ENCODE data around the gene MYO3A.

The MYO3A gene

GRCh38 chr10:26015092-26015491 is 81.1 kb downstream of the MYO3A start:
- Histone ChIP-seq H3K27me3 (ENCODE audit: control insufficient read depth in 3 of 3, insufficient read depth in 3 of 3, low read depth in 1 of 3, low read length in 3 of 3) (no peaks in the 10 kb centered on the region), H3K4me2 (ENCODE audit: insufficient read depth, low read length, poor library complexity, severe bottlenecking) (no peak overlapping the region), H3K23ac (ENCODE audit: low read depth, low read length, poor library complexity) (no peak overlapping the region), H4K91ac (ENCODE audit: low read depth, low read length, poor library complexity) (no peak overlapping the region), H2BK5ac (ENCODE audit: low read length) (no peak overlapping the region), H3K79me1 (ENCODE audit: low read depth, low read length) (no peaks in the 10 kb centered on the region), H3K4me1 (ENCODE audit: control insufficient read depth in 2 of 2, insufficient read depth in 1 of 2, low read depth in 1 of 2, low read length in 2 of 2) (no peaks in the 10 kb centered on the region), H3K9ac (ENCODE audit: low read depth, low read length, poor library complexity) (no peak overlapping the region), H2BK12ac (ENCODE audit: low read length) (no peak overlapping the region), H3K14ac (ENCODE audit: low read length) (no peak overlapping the region), H3K4me3 (ENCODE audit: low read length in 2 of 2) (no peak overlapping the region), H4K8ac (ENCODE audit: low read depth, low read length) (no peak overlapping the region), H2BK120ac (ENCODE audit: low read depth, low read length) (no peak overlapping the region), H3K18ac (ENCODE audit: low read length) (no peak overlapping the region), H2BK15ac (ENCODE audit: low read length) (no peak overlapping the region), H3K4ac (ENCODE audit: low read length) (no peak overlapping the region), H3K9me3 (replicated peaks in 1 of 2; ENCODE audit: control insufficient read depth in 2 of 2, insufficient read depth in 1 of 2, low read depth in 1 of 2, low read length in 2 of 2) (no peaks in the 10 kb centered on the region), H2AK5ac (ENCODE audit: low read depth, low read length) (no peak overlapping the region), H3K36me3 (replicated peaks in 1 of 2; ENCODE audit: control insufficient read depth in 2 of 2, insufficient read depth in 2 of 2, low read length in 2 of 2) (no peaks in the 10 kb centered on the region), H3K27ac (replicated peaks; ENCODE audit: low read length) (no peak overlapping the region), H2AFZ (ENCODE audit: low read length) (no peak overlapping the region)
- DNase-seq (ENCODE audit: low spot score), result no peak
- no CpG with 5 or more reads among the region's 1 CpG for WGBS, 2 donors (ENCODE audit: extremely low coverage in 2 of 2, insufficient read length in 2 of 2, insufficient replicate concordance in 1 of 2)

DNA sequence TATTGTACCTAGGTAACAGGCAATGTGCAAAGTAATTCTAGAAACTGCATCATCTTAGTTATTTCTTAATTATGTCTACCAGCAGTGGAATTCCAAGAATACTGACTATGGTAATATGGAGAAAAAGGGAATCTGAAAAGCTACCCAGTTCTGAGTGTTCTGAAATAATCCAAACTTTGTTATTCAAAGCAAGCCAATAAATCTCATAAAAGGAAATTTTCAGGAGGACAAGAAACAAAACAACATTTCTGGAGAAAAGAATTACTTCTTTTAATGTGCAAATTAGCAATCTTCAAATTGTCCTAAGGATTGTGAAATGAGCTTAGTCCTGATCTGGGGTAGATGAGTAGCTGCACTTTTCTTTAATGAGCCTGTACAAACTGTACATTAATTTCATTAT is 88.8 kb downstream of the MYO3A start:
- Histone ChIP-seq H4K91ac (ENCODE audit: low read depth, low read length, poor library complexity) (no peak overlapping the region), H3K9me3 (replicated peaks in 1 of 2; ENCODE audit: control insufficient read depth in 2 of 2, insufficient read depth in 1 of 2, low read depth in 1 of 2, low read length in 2 of 2) (peaks cover 0 to 3% of the 10 kb centered on the region in 2 donors), H3K4ac (ENCODE audit: low read length) (no peak overlapping the region), H3K27me3 (ENCODE audit: control insufficient read depth in 3 of 3, insufficient read depth in 3 of 3, low read depth in 1 of 3, low read length in 3 of 3) (no peaks in the 10 kb centered on the region), H3K36me3 (replicated peaks in 1 of 2; ENCODE audit: control insufficient read depth in 2 of 2, insufficient read depth in 2 of 2, low read length in 2 of 2) (no peaks in the 10 kb centered on the region), H4K8ac (ENCODE audit: low read depth, low read length) (no peak overlapping the region), H3K4me3 (ENCODE audit: low read length in 2 of 2) (no peak overlapping the region), H3K18ac (ENCODE audit: low read length) (no peak overlapping the region), H3K4me2 (ENCODE audit: insufficient read depth, low read length, poor library complexity, severe bottlenecking) (no peak overlapping the region), H3K27ac (replicated peaks; ENCODE audit: low read length) (no peak overlapping the region), H2BK120ac (ENCODE audit: low read depth, low read length) (no peak overlapping the region), H3K9ac (ENCODE audit: low read depth, low read length, poor library complexity) (no peak overlapping the region), H3K23ac (ENCODE audit: low read depth, low read length, poor library complexity) (no peak overlapping the region), H2BK15ac (ENCODE audit: low read length) (no peak overlapping the region), H3K14ac (ENCODE audit: low read length) (no peak overlapping the region), H2BK5ac (ENCODE audit: low read length) (no peak overlapping the region), H2AK5ac (ENCODE audit: low read depth, low read length) (no peak overlapping the region), H2AFZ (ENCODE audit: low read length) (no peak overlapping the region), H3K4me1 (ENCODE audit: control insufficient read depth in 2 of 2, insufficient read depth in 1 of 2, low read depth in 1 of 2, low read length in 2 of 2) (no peaks in the 10 kb centered on the region), H2BK12ac (ENCODE audit: low read length) (no peak overlapping the region), H3K79me1 (ENCODE audit: low read depth, low read length) (no peaks in the 10 kb centered on the region)
- DNase-seq (ENCODE audit: low spot score), result no peak

DNA sequence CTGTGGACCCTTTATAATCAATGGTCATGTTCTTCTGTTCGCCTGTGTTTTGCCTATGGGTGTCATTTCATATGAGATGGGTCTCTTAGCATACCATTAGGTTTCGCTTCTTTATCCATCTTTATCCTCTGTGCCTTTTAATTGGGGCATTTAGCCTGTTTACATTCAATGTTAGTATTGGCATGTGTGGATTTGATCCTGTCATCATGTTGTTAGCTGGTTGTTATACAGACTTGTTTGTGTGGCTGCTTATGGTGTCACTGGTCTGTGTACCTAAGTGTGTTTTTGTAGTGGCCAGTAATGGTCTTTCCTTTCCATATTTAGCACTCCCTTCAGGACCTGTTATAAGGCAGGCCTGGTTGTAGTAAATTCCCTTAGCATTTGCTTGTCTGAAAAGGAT is 90.3 kb downstream of the MYO3A start:
- Histone ChIP-seq H3K14ac (ENCODE audit: low read length) (no peak overlapping the region), H3K36me3 (replicated peaks in 1 of 2; ENCODE audit: control insufficient read depth in 2 of 2, insufficient read depth in 2 of 2, low read length in 2 of 2) (no peaks in the 10 kb centered on the region), H2BK120ac (ENCODE audit: low read depth, low read length) (no peak overlapping the region), H2BK12ac (ENCODE audit: low read length) (no peak overlapping the region), H3K4me1 (ENCODE audit: control insufficient read depth in 2 of 2, insufficient read depth in 1 of 2, low read depth in 1 of 2, low read length in 2 of 2) (no peaks in the 10 kb centered on the region), H2BK5ac (ENCODE audit: low read length) (no peak overlapping the region), H2BK15ac (ENCODE audit: low read length) (no peak overlapping the region), H3K4me3 (ENCODE audit: low read length in 2 of 2) (no peak overlapping the region), H3K4me2 (ENCODE audit: insufficient read depth, low read length, poor library complexity, severe bottlenecking) (no peak overlapping the region), H3K27me3 (ENCODE audit: control insufficient read depth in 3 of 3, insufficient read depth in 3 of 3, low read depth in 1 of 3, low read length in 3 of 3) (no peaks in the 10 kb centered on the region), H2AFZ (ENCODE audit: low read length) (no peak overlapping the region), H4K8ac (ENCODE audit: low read depth, low read length) (no peak overlapping the region), H3K23ac (ENCODE audit: low read depth, low read length, poor library complexity) (no peak overlapping the region), H2AK5ac (ENCODE audit: low read depth, low read length) (no peak overlapping the region), H3K9me3 (replicated peaks in 1 of 2; ENCODE audit: control insufficient read depth in 2 of 2, insufficient read depth in 1 of 2, low read depth in 1 of 2, low read length in 2 of 2) (peaks cover 0 to 3% of the 10 kb centered on the region in 2 donors), H3K9ac (ENCODE audit: low read depth, low read length, poor library complexity) (no peak overlapping the region), H3K18ac (ENCODE audit: low read length) (no peak overlapping the region), H3K27ac (replicated peaks; ENCODE audit: low read length) (no peak overlapping the region), H3K4ac (ENCODE audit: low read length) (no peak overlapping the region), H3K79me1 (ENCODE audit: low read depth, low read length) (no peaks in the 10 kb centered on the region), H4K91ac (ENCODE audit: low read depth, low read length, poor library complexity) (no peak overlapping the region)
- WGBS, 2 donors (ENCODE audit: extremely low coverage in 2 of 2, insufficient read length in 2 of 2, insufficient replicate concordance in 1 of 2), result no CpG with 5 or more reads among the region's 2 CpGs
- DNase-seq (ENCODE audit: low spot score), result no peak

DNA sequence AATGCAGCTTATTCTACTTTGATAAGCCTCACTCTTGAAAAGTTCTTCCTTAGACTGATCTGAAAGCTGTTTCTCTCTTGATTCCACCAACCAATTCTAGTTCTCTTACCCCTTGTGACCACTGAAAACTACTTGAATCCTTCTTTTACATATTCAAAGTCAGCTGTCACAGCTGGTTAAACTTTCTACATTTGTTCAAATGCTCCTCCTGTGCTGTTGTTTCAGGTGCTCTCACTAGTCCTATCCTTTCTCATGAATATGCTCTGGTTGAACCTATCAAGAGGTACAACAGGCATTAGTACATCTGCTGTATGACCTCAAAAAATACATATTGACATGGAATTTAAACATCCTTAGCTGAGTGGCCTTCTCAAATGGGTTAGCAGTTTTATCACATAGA is 91.5 kb downstream of the MYO3A start:
- H4K8ac ChIP-seq (ENCODE audit: low read depth, low read length), result no peak overlapping the region
- no peak overlapping the region for H3K14ac ChIP-seq (ENCODE audit: low read length)
- no peak overlapping the region for H2BK5ac ChIP-seq (ENCODE audit: low read length)
- H2BK12ac ChIP-seq (ENCODE audit: low read length), result no peak overlapping the region
- H3K23ac ChIP-seq (ENCODE audit: low read depth, low read length, poor library complexity), result no peak overlapping the region
- H3K9ac ChIP-seq (ENCODE audit: low read depth, low read length, poor library complexity), result no peak overlapping the region
- H3K4me2 ChIP-seq (ENCODE audit: insufficient read depth, low read length, poor library complexity, severe bottlenecking), result no peak overlapping the region
- no peak overlapping the region for H4K91ac ChIP-seq (ENCODE audit: low read depth, low read length, poor library complexity)
- H3K79me1 ChIP-seq (ENCODE audit: low read depth, low read length), result no peaks in the 10 kb centered on the region
- no peaks in the 10 kb centered on the region for H3K27me3 ChIP-seq (ENCODE audit: control insufficient read depth in 3 of 3, insufficient read depth in 3 of 3, low read depth in 1 of 3, low read length in 3 of 3)
- H2BK120ac ChIP-seq (ENCODE audit: low read depth, low read length), result no peak overlapping the region
- no peak for DNase-seq (ENCODE audit: low spot score)
- no peak overlapping the region for H3K4ac ChIP-seq (ENCODE audit: low read length)
- H2AK5ac ChIP-seq (ENCODE audit: low read depth, low read length), result no peak overlapping the region
- H2BK15ac ChIP-seq (ENCODE audit: low read length), result no peak overlapping the region
- no peak overlapping the region for H3K27ac ChIP-seq (replicated peaks; ENCODE audit: low read length)
- no peaks in the 10 kb centered on the region for H3K4me1 ChIP-seq (ENCODE audit: control insufficient read depth in 2 of 2, insufficient read depth in 1 of 2, low read depth in 1 of 2, low read length in 2 of 2)
- no peak overlapping the region for H3K18ac ChIP-seq (ENCODE audit: low read length)
- H2AFZ ChIP-seq (ENCODE audit: low read length), result no peak overlapping the region
- no peak overlapping the region for H3K4me3 ChIP-seq (ENCODE audit: low read length in 2 of 2)
- H3K9me3 ChIP-seq (replicated peaks in 1 of 2; ENCODE audit: control insufficient read depth in 2 of 2, insufficient read depth in 1 of 2, low read depth in 1 of 2, low read length in 2 of 2), result peaks cover 0 to 3% of the 10 kb centered on the region in 2 donors
- H3K36me3 ChIP-seq (replicated peaks in 1 of 2; ENCODE audit: control insufficient read depth in 2 of 2, insufficient read depth in 2 of 2, low read length in 2 of 2), result no peaks in the 10 kb centered on the region

Measured in neuronal stem cell (in vitro differentiated cells).